SK-N-MC (cell line): ENCODE measurements around the gene BACH2.

Experiments used
- EZH2 ChIP-seq: fragments of 200-600 bp; sonication (generic); IDR thresholded peaks from one replicate; pipeline ENCODE4 v1.6.1; 2017; ENCODE audit warnings: antibody characterized with exemption
- POLR2AphosphoS5 ChIP-seq: IDR thresholded peaks from 2 replicates; pipeline ENCODE4 v1.6.1; 2012; ENCODE audit warnings: mild to moderate bottlenecking, low read depth, low read length, borderline replicate concordance

- no peak for TF ChIP-seq EZH2
- TF ChIP-seq POLR2AphosphoS5 = no peak
Measured at GRCh38 chr6:90118069-90118468, 178.6 kb downstream of the BACH2 start.
